Activated CD8-positive, alpha-beta T cell treated with anti-CD3 and anti-CD28 coated beads, Interleukin-2, amount 10 ng/mL, durations not matched to agents 7 days and 5 days (primary cell): Measurements from ENCODE around the gene NOL3. TPM values are rescaled to one million over a fixed set of nuclear protein-coding genes. Genes with fewer than 3 reads are reported as not detected.
A peak's percentile ranks its signal among the peaks of the same experiment; 100 is the strongest.

Source experiments
- ATAC-seq: fragments of 150-1000 bp; cut with Tn5 transposase; one replicate; pipeline ENCODE4 v1.10.0; 2021; ENCODE audit warnings: moderate library complexity
- CTCF ChIA-PET: fragments of 350-600 bp; sonication (Branson Sonifier 250); formaldehyde crosslinking; loops from one replicate; lab custom pipeline; 2021; ENCODE audit warnings: antibody characterized with exemption; lab: Charles Lee
- POLR2A ChIA-PET: fragments of 350-600 bp; sonication (Branson Sonifier 250); formaldehyde crosslinking; loops from one replicate; lab custom pipeline; 2021; ENCODE audit warnings: antibody characterized with exemption; lab: Charles Lee
- DNase-seq: peaks from one replicate; pipeline ENCODE4 v3.0.0-alpha.2; 2020
- H3K27ac Mint-ChIP-seq: one replicate; pipeline ENCODE4 v1.8.0; 2021; ENCODE audit warnings: mild to moderate bottlenecking, mixed read lengths
- H3K27me3 Mint-ChIP-seq: one replicate; pipeline ENCODE4 v1.8.0; 2021; ENCODE audit warnings: low read depth, mixed read lengths
- H3K36me3 Mint-ChIP-seq: one replicate; pipeline ENCODE4 v1.8.0; 2021; ENCODE audit warnings: low read depth, mixed read lengths
- H3K4me1 Mint-ChIP-seq: one replicate; pipeline ENCODE4 v1.8.0; 2021; ENCODE audit warnings: low read depth, mixed read lengths
- H3K4me3 Mint-ChIP-seq: one replicate; pipeline ENCODE4 v1.8.0; 2021; ENCODE audit warnings: mild to moderate bottlenecking, mixed read lengths
- H3K9me3 Mint-ChIP-seq: one replicate; pipeline ENCODE4 v1.8.0; 2022; ENCODE audit warnings: mixed read lengths; ENCODE audit not compliant: insufficient read depth
- total RNA-seq, 2 experiments: library from RNA; stranded (reverse); gene quantifications; one replicate each; pipeline ENCODE4 v1.2.3, GENCODE V29; 2021

The NOL3 gene
- total RNA-seq, 2 experiments from 2014 or later, result 7.4 to 8.2 TPM

- ChIA-PET POLR2A (interaction anchor here (0.6 to 1.0 kb wide), 3 partner anchors 24 to 64 kb away, joined by 3 to 4 read pairs (median 3); partner anchors contain the start of genes B3GNT9 and FHOD1), CTCF (interaction anchor here (0.7 to 5.8 kb wide), 17 partner anchors 9 to 298 kb away, joined by 3 to 42 read pairs (median 6); partner anchors contain the start of genes CES3, FBXL8, NOL3 and TRADD)
- peak; percentile 97 for DNase-seq
- H3K9me3 Mint-ChIP-seq, result no peaks in the 10 kb centered on the region
- ATAC-seq, result peak; percentile 95
- H3K27ac Mint-ChIP-seq, result no peak within 1 kb of the TSS
- peaks cover 18% of the 10 kb centered on the region for H3K4me1 Mint-ChIP-seq
- H3K4me3 Mint-ChIP-seq, result no peak within 1 kb of the TSS
- H3K36me3 Mint-ChIP-seq, result peaks cover 5% of the 10 kb centered on the region
- H3K27me3 Mint-ChIP-seq, result peaks cover 13% of the 10 kb centered on the region
These were observed 13.5 kb downstream of the NOL3 start, which contains the start of gene MATCAP1 for GRCh38 chr16:67183627-67184452. TSS of gene MATCAP1 (minus strand) at chr16:67183963. CDS start at chr16:67180610, 3,353 bp downstream.

DNA sequence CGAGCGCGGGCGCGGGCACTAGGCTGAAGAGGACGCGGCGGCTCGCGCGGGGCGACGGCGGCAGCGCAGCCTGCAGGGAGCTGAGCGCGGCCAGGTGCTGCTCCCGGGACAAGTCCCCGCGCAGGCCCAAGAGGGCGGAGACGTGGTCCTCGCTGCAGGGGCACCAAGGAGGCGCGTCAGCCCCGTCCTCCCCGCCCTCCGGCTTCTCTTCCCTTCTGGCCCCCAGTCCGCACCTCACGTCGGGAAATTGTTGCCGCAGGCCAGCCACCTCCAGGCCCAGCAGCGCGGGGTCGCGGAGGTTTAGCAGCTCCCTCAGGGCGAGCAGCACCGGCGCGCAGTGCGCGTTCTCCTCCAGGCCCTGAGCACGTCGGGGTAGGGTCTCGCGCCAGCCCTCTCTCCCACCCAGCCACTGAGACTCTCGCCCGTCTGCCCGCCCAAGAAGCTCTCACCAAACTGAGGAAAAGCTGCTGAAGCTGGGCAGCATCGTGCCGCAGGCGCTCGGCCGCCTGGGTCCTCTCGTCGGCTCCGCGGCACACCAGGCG lies 14.2 kb downstream of the NOL3 start:
- ATAC-seq, result peak; percentile 10
- Mint-ChIP-seq H3K4me3 (no peak overlapping the region), H3K27ac (no peak overlapping the region), H3K36me3 (peaks cover 2% of the 10 kb centered on the region), H3K4me1 (peaks cover 14% of the 10 kb centered on the region), H3K9me3 (no peaks in the 10 kb centered on the region), H3K27me3 (peaks cover 13% of the 10 kb centered on the region)
- DNase-seq, result peak; percentile 54
- CTCF ChIA-PET, result interaction anchor here (0.7 to 5.8 kb wide), 23 partner anchors 10 to 297 kb away, joined by 3 to 42 read pairs (median 6); partner anchors contain the start of genes CES3, FBXL8, TMEM208 and TRADD
- POLR2A ChIA-PET, result interaction anchor here (0.6 to 1.0 kb wide), 2 partner anchors 24 to 34 kb away, joined by 3 to 4 read pairs; partner anchors contain the start of gene B3GNT9

GRCh38 chr16:67184995-67185650 lies 14.8 kb downstream of the NOL3 start:
- ATAC-seq (peak; percentile 32), DNase-seq (peak; percentile 91)
- Mint-ChIP-seq H3K27me3 (peaks cover 13% of the 10 kb centered on the region), H3K9me3 (no peaks in the 10 kb centered on the region), H3K27ac (no peak overlapping the region), H3K4me1 (peaks cover 14% of the 10 kb centered on the region), H3K4me3 (no peak overlapping the region), H3K36me3 (no peaks in the 10 kb centered on the region)
- ChIA-PET POLR2A (interaction anchor here (0.6 to 1.0 kb wide), 4 partner anchors 25 to 231 kb away, joined by 3 to 4 read pairs (median 4); partner anchors contain the start of gene B3GNT9), CTCF (interaction anchor here (0.8 to 5.8 kb wide), 24 partner anchors 10 to 296 kb away, joined by 3 to 42 read pairs (median 6); partner anchors contain the start of genes CES3, FBXL8, NOL3 and TMEM208)

DNA sequence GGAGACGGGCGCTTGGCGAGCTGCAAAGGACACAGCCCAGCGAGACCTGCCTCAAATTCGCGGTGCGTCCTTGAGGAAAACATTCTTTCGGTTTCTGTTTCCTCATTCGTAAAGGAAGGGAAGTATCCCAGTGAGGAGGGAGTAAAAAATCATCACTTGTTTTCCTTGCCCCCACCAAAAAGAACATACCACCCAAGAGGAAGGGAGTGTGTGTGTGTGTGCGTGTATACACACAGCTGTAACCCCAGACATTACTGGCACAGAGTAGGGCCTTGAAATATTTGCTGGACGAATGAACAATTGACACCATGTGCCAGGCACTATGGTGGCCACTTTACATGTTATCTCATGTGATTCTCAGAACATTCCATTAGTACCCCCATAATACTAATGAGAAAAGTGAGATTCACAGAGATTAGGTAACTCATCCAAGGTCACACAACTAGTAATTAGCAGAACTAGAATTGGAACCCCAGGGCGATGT lies 15.4 kb downstream of the NOL3 start:
- H3K36me3 Mint-ChIP-seq, result no peaks in the 10 kb centered on the region
- H3K4me3 Mint-ChIP-seq, result no peak overlapping the region
- no peak overlapping the region for H3K27ac Mint-ChIP-seq
- ATAC-seq (no peak), DNase-seq (no peak)
- peaks cover 14% of the 10 kb centered on the region for H3K4me1 Mint-ChIP-seq
- ChIA-PET POLR2A (interaction anchor here (0.7 to 0.8 kb wide), 2 partner anchors 210 to 232 kb away, joined by 3 to 4 read pairs; no protein-coding TSS in a partner anchor), CTCF (interaction anchor here (0.8 to 5.8 kb wide), 20 partner anchors 11 to 290 kb away, joined by 3 to 42 read pairs (median 6); partner anchors contain the start of genes CES3, FBXL8, NOL3 and TMEM208)
- no peaks in the 10 kb centered on the region for H3K9me3 Mint-ChIP-seq
- peaks cover 13% of the 10 kb centered on the region for H3K27me3 Mint-ChIP-seq

DNA sequence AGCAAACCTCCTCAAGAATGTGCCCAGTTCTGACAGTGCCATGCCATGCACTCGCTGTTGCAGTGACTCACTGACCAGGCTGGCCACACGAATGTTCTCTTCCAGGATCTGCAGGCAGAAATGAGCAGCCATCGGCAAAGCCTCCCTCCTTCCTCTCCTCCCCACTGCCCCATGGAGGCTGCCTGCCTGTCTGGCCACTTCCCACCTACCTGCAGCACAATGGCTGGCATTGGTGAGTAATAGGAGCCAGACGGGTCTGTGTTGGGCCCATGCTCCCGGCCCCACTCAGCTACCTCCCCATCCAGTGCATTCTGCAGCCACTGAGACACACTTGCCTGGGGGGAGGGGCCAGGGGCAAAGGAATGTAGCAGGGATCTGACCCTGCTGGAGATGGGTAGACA lies 16.2 kb downstream of the NOL3 start:
- no peaks in the 10 kb centered on the region for H3K9me3 Mint-ChIP-seq
- DNase-seq, result no peak
- POLR2A ChIA-PET, result no interaction called here
- peaks cover 13% of the 10 kb centered on the region for H3K27me3 Mint-ChIP-seq
- H3K27ac Mint-ChIP-seq, result no peak overlapping the region
- no peak for ATAC-seq
- no peaks in the 10 kb centered on the region for H3K36me3 Mint-ChIP-seq
- H3K4me3 Mint-ChIP-seq, result no peak overlapping the region
- CTCF ChIA-PET, result interaction anchor here (0.6 to 5.8 kb wide), 5 partner anchors 12 to 207 kb away, joined by 3 to 41 read pairs (median 12); partner anchors contain the start of gene NOL3
- H3K4me1 Mint-ChIP-seq, result peaks cover 16% of the 10 kb centered on the region

DNA sequence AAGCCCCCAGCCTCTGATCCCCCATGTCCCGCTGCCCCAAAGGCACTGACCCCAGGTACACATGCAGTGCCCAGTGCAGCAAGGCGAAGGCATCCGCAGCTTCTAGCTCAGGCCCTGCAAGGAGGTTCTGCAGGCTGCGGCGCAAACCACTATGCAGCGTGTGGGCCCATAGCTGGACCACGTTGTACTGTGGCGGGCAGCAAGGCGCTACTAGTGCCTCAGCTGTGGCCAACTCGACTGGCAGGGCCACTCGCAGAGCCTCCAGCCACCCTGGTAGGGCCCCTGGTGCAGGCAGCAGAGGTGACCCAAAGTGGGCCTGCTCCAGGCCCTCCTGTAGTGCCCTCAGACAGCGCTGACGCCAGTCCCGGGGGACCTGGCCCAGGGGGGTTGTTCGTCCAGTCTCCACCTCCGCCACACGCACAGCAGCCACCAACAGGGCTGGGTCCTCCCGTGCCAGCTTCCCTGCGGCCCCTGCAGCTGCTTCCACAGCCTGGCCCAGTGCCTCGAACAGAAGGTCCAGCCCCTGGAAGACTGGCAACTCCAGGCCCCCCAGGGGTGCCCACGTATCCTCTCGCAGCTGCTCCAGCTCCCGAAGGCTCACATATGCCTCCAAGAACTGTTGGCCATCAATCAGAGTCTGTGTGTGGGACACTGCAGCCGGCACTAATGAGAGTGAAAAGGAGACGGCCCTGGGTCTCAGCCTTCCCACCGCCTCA lies 17.0 kb downstream of the NOL3 start:
- ChIA-PET CTCF (interaction anchor here (2.4 to 5.8 kb wide), 4 partner anchors 12 to 169 kb away, joined by 10 to 41 read pairs (median 20); partner anchors contain the start of gene NOL3), POLR2A (no interaction called here)
- H3K9me3 Mint-ChIP-seq, result no peaks in the 10 kb centered on the region
- peaks cover 20% of the 10 kb centered on the region for H3K4me1 Mint-ChIP-seq
- H3K4me3 Mint-ChIP-seq, result no peak overlapping the region
- no peak for DNase-seq
- ATAC-seq, result no peak
- H3K36me3 Mint-ChIP-seq, result no peaks in the 10 kb centered on the region
- H3K27me3 Mint-ChIP-seq, result peaks cover 13% of the 10 kb centered on the region
- no peak overlapping the region for H3K27ac Mint-ChIP-seq

DNA sequence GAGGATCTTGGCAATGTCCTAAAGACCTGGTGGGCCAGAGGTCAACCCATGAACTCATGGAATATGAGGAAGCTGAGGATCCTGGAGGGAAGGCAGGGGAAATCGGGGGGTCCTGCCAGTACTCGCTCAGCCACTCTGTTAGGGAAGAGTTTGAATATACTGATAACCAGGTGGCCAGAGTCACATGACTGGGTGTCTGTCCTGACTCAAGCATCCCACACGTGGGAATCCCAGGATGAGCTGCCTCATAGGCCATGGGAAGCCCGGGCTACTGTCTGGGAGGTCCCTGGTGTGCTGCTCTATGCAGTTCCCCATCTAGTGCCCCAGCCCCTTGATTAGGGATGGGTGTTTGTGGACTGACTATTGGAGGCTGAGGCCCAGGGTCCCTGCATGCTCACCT lies 18.0 kb downstream of the NOL3 start:
- ATAC-seq, result no peak

GRCh38 chr16:67188798-67189197 lies 18.5 kb downstream of the NOL3 start:
- ATAC-seq (no peak), DNase-seq (no peak)
- peaks cover 13% of the 10 kb centered on the region for H3K27me3 Mint-ChIP-seq
- ChIA-PET POLR2A (interaction anchor here (1.4 kb wide), 1 partner anchor 205 kb away, joined by 3 read pairs; no protein-coding TSS in a partner anchor), CTCF (interaction anchor here (1.1 to 3.7 kb wide), 2 partner anchors 33 to 171 kb away, joined by 4 to 12 read pairs; no protein-coding TSS in a partner anchor)
- peaks cover 13% of the 10 kb centered on the region for H3K36me3 Mint-ChIP-seq
- H3K4me3 Mint-ChIP-seq, result no peak overlapping the region
- H3K27ac Mint-ChIP-seq, result no peak overlapping the region
- H3K9me3 Mint-ChIP-seq, result no peaks in the 10 kb centered on the region
- peaks cover 34% of the 10 kb centered on the region for H3K4me1 Mint-ChIP-seq

More for the DNA sequence above, 18.0 kb downstream of the NOL3 start:
- H3K27me3 Mint-ChIP-seq, result peaks cover 13% of the 10 kb centered on the region
- DNase-seq, result no peak
- ChIA-PET CTCF (interaction anchor here (1.1 to 3.7 kb wide), 2 partner anchors 33 to 170 kb away, joined by 4 to 12 read pairs; no protein-coding TSS in a partner anchor), POLR2A (interaction anchor here (1.4 kb wide), 1 partner anchor 205 kb away, joined by 3 read pairs; no protein-coding TSS in a partner anchor)
- H3K4me1 Mint-ChIP-seq, result peaks cover 29% of the 10 kb centered on the region
- H3K27ac Mint-ChIP-seq, result no peak overlapping the region
- H3K9me3 Mint-ChIP-seq, result no peaks in the 10 kb centered on the region
- H3K4me3 Mint-ChIP-seq, result no peak overlapping the region
- H3K36me3 Mint-ChIP-seq, result peaks cover 9% of the 10 kb centered on the region

DNA sequence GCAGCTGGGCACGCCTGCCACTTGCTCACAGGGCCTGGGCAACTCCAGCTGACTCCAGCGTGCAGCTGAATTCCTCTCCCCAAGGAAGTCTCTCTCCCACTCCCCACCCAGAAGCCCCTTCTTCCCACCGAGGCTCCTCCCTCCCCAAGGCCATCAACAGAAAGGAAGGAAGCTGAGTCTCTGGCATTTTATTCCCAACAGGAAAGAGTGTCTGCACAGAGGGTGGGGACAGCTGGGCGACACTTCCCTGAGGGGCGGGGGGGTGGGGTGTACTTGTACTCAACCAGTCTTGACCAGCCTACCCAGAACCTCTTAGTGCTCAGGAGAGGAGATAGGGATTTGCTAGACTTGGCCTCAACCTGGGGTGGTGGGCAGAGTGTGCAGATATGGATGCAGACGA lies 19.7 kb downstream of the NOL3 start, which contains the start of gene EXOC3L1:
EXOC3L1 (minus strand) TSS at position 96 of the 400 bp plus-strand sequence. CDS start 460 bp downstream, outside the sequence.
- ChIA-PET CTCF (interaction anchor here (1.1 to 3.7 kb wide), 2 partner anchors 58 to 172 kb away, joined by 3 to 12 read pairs; partner anchors contain the start of gene FHOD1), POLR2A (no interaction called here)
- H3K4me3 Mint-ChIP-seq, result no peak within 1 kb of the TSS
- H3K9me3 Mint-ChIP-seq, result no peaks in the 10 kb centered on the region
- ATAC-seq (no peak), DNase-seq (no peak)
- H3K27me3 Mint-ChIP-seq, result peaks cover 12% of the 10 kb centered on the region
- H3K27ac Mint-ChIP-seq, result no peak within 1 kb of the TSS
- peaks cover 26% of the 10 kb centered on the region for H3K36me3 Mint-ChIP-seq
- peaks cover 36% of the 10 kb centered on the region for H3K4me1 Mint-ChIP-seq
